HEK293 (cell line): Measurements from ENCODE around the gene ZC3HAV1L.

Experiments
- CTCF ChIA-PET: fragments of 350-600 bp; formaldehyde crosslinking; extraction: SDS; loops from one replicate; lab custom pipeline; 2021; ENCODE audit warnings: antibody characterized with exemption; lab: Yijun Ruan, JAX
- POLR2A ChIA-PET: fragments of 300-600 bp; formaldehyde crosslinking; extraction: SDS; loops from one replicate; lab custom pipeline; 2020; ENCODE audit warnings: antibody characterized with exemption, inconsistent platforms; lab: Yijun Ruan, JAX
- H3K27ac ChIP-seq: fragments of 200-500 bp; sonication (Bioruptor generic); 2 replicates; pipeline ENCODE4 v1.5.1; 2014; ENCODE audit warnings: low read depth, low read length, control low read depth, inconsistent platforms; ENCODE audit errors: extremely low read depth
- H3K36me3 ChIP-seq, 2 experiments: fragments of 200-500 bp in 1 of 2; sonication (Bioruptor generic) in 1 of 2; 1 replicate in 1 of 2; 2 replicates in 1 of 2; pipeline ENCODE4 v1.5.1; 2014 to 2017; ENCODE audit warnings: inconsistent platforms in 2 of 2, low read length in 2 of 2; ENCODE audit not compliant: control insufficient read depth in 2 of 2, insufficient read depth in 1 of 2
- H3K4me1 ChIP-seq: fragments of 200-500 bp; sonication (Bioruptor generic); 2 replicates; pipeline ENCODE4 v1.5.1; 2014; ENCODE audit warnings: mild to moderate bottlenecking, low read length, inconsistent platforms; ENCODE audit not compliant: control insufficient read depth, insufficient read depth
- H3K4me3 ChIP-seq: 2 replicates; pipeline ENCODE4 v1.5.1; 2011; ENCODE audit warnings: low read depth, mild to moderate bottlenecking, control low read depth, low read length, moderate library complexity
- H3K9me3 ChIP-seq: fragments of 200-500 bp; sonication (Bioruptor generic); 2 replicates; pipeline ENCODE4 v1.5.1; 2014; ENCODE audit warnings: low read depth, low read length, inconsistent platforms; ENCODE audit not compliant: control insufficient read depth, insufficient read depth
- ATF2 ChIP-seq: fragments of 450-650 bp; formaldehyde crosslinking; IDR thresholded peaks from 2 replicates; pipeline ENCODE4 v1.5.1; 2016; ENCODE audit warnings: missing biosample characterization, missing genetic modification characterization, low read depth
- KLF8 ChIP-seq: fragments of 450-650 bp; formaldehyde crosslinking; IDR thresholded peaks from 2 replicates; pipeline ENCODE4 v1.5.1; 2016; ENCODE audit warnings: missing biosample characterization, missing genetic modification characterization
- MEIS1 ChIP-seq: sonication (generic); formaldehyde crosslinking; IDR thresholded peaks from 2 replicates; pipeline ENCODE4 v1.8.1; 2022; ENCODE audit warnings: missing genetic modification reagents, mild to moderate bottlenecking, borderline replicate concordance
- OVOL3 ChIP-seq: fragments of 450-650 bp; formaldehyde crosslinking; IDR thresholded peaks from 2 replicates; pipeline ENCODE4 v1.5.1; 2016; ENCODE audit warnings: missing biosample characterization, missing genetic modification characterization
- SCRT1 ChIP-seq: fragments of 450-650 bp; formaldehyde crosslinking; IDR thresholded peaks from 2 replicates; pipeline ENCODE4 v1.5.1; 2016; ENCODE audit warnings: missing biosample characterization, missing genetic modification characterization, borderline replicate concordance
- SP2 ChIP-seq: fragments of 450-650 bp; formaldehyde crosslinking; IDR thresholded peaks from 2 replicates; pipeline ENCODE4 v1.5.1; 2016; ENCODE audit warnings: missing biosample characterization, missing genetic modification characterization
- WT1 ChIP-seq: fragments of 450-650 bp; formaldehyde crosslinking; IDR thresholded peaks from 2 replicates; pipeline ENCODE4 v1.5.1; 2016; ENCODE audit warnings: missing biosample characterization, missing genetic modification characterization
- ZBTB11 ChIP-seq: fragments of 450-650 bp; formaldehyde crosslinking; conservative IDR thresholded peaks from 2 replicates; pipeline ENCODE4 v1.5.1; 2016; ENCODE audit warnings: low read depth, missing biosample characterization, missing genetic modification characterization
- ZBTB48 ChIP-seq: fragments of 450-650 bp; formaldehyde crosslinking; IDR thresholded peaks from 2 replicates; pipeline ENCODE4 v1.5.1; 2016; ENCODE audit warnings: missing biosample characterization, missing genetic modification characterization
- ZNF112 ChIP-seq: fragments of 450-650 bp; formaldehyde crosslinking; IDR thresholded peaks from 2 replicates; pipeline ENCODE4 v1.5.0; 2017; ENCODE audit warnings: missing biosample characterization, missing genetic modification characterization
- ZNF132 ChIP-seq: fragments of 450-650 bp; formaldehyde crosslinking; IDR thresholded peaks from 2 replicates; pipeline ENCODE4 v1.5.1; 2017; ENCODE audit warnings: missing biosample characterization, missing genetic modification characterization, borderline replicate concordance
- ZNF140 ChIP-seq: fragments of 450-650 bp; formaldehyde crosslinking; IDR thresholded peaks from 2 replicates; pipeline ENCODE4 v1.5.1; 2016; ENCODE audit warnings: missing biosample characterization, missing genetic modification characterization
- ZNF169 ChIP-seq: fragments of 450-650 bp; formaldehyde crosslinking; IDR thresholded peaks from 2 replicates; pipeline ENCODE4 v1.5.1; 2016; ENCODE audit warnings: missing biosample characterization, missing genetic modification characterization
- ZNF221 ChIP-seq: fragments of 450-650 bp; formaldehyde crosslinking; IDR thresholded peaks from 2 replicates; pipeline ENCODE4 v1.5.1; 2017; ENCODE audit warnings: missing biosample characterization, missing genetic modification characterization, borderline replicate concordance
- ZNF223 ChIP-seq: fragments of 450-650 bp; formaldehyde crosslinking; IDR thresholded peaks from 2 replicates; pipeline ENCODE4 v1.5.1; 2016; ENCODE audit warnings: missing biosample characterization, missing genetic modification characterization
- ZNF311 ChIP-seq: fragments of 450-650 bp; formaldehyde crosslinking; IDR thresholded peaks from 2 replicates; pipeline ENCODE4 v1.5.1; 2017; ENCODE audit warnings: missing biosample characterization, missing genetic modification characterization, borderline replicate concordance
- ZNF350 ChIP-seq: fragments of 450-650 bp; formaldehyde crosslinking; IDR thresholded peaks from 2 replicates; pipeline ENCODE4 v1.5.0; 2017; ENCODE audit warnings: missing biosample characterization, mild to moderate bottlenecking, missing genetic modification characterization
- ZNF510 ChIP-seq: fragments of 450-650 bp; formaldehyde crosslinking; IDR thresholded peaks from 2 replicates; pipeline ENCODE4 v1.5.1; 2018; ENCODE audit warnings: mild to moderate bottlenecking, missing genetic modification characterization, missing biosample characterization; ENCODE audit not compliant: insufficient replicate concordance
- ZNF558 ChIP-seq: fragments of 450-650 bp; formaldehyde crosslinking; IDR thresholded peaks from 2 replicates; pipeline ENCODE4 v1.5.1; 2016; ENCODE audit warnings: missing biosample characterization, missing genetic modification characterization
- ZNF571 ChIP-seq: fragments of 450-650 bp; formaldehyde crosslinking; IDR thresholded peaks from 2 replicates; pipeline ENCODE4 v1.5.0; 2017; ENCODE audit warnings: missing biosample characterization, missing genetic modification characterization
- ZNF596 ChIP-seq: fragments of 450-650 bp; IDR thresholded peaks from 2 replicates; pipeline ENCODE4 v1.5.0; 2018; ENCODE audit warnings: missing biosample characterization, mild to moderate bottlenecking, missing genetic modification characterization, moderate library complexity
- ZNF624 ChIP-seq: fragments of 450-650 bp; formaldehyde crosslinking; IDR thresholded peaks from 2 replicates; pipeline ENCODE4 v1.5.1; 2017; ENCODE audit warnings: missing biosample characterization, missing genetic modification characterization
- ZNF626 ChIP-seq: fragments of 450-650 bp; sonication (Bioruptor Pico); formaldehyde crosslinking; IDR thresholded peaks from 2 replicates; pipeline ENCODE4 v1.5.1; 2018; ENCODE audit warnings: missing biosample characterization, missing genetic modification characterization, inconsistent platforms
- ZNF747 ChIP-seq: fragments of 450-650 bp; formaldehyde crosslinking; IDR thresholded peaks from 2 replicates; pipeline ENCODE4 v1.5.1; 2016; ENCODE audit warnings: missing biosample characterization, missing genetic modification characterization
- ZNF76 ChIP-seq: fragments of 450-650 bp; formaldehyde crosslinking; IDR thresholded peaks from 2 replicates; pipeline ENCODE4; 2016; ENCODE audit warnings: low read depth, missing biosample characterization, missing genetic modification characterization, borderline replicate concordance
- ZNF776 ChIP-seq: fragments of 450-650 bp; formaldehyde crosslinking; IDR thresholded peaks from 2 replicates; pipeline ENCODE4 v1.5.0; 2017; ENCODE audit warnings: missing biosample characterization, missing genetic modification characterization, borderline replicate concordance
- ZNF785 ChIP-seq: fragments of 450-650 bp; formaldehyde crosslinking; IDR thresholded peaks from 2 replicates; pipeline ENCODE4 v1.5.1; 2016; ENCODE audit warnings: missing biosample characterization, missing genetic modification characterization
- ZNF843 ChIP-seq: fragments of 450-650 bp; formaldehyde crosslinking; IDR thresholded peaks from 2 replicates; pipeline ENCODE4 v1.5.1; 2016; ENCODE audit warnings: missing biosample characterization, missing genetic modification characterization
- ZXDB ChIP-seq: fragments of 450-650 bp; formaldehyde crosslinking; IDR thresholded peaks from 2 replicates; pipeline ENCODE4 v1.5.1; 2016; ENCODE audit warnings: missing biosample characterization, missing genetic modification characterization
- TF ChIP-seq, protein P1 (sequence below): fragments of 450-650 bp; formaldehyde crosslinking; IDR thresholded peaks from 2 replicates; pipeline ENCODE4 v1.5.1; 2016; ENCODE audit warnings: missing biosample characterization, missing genetic modification characterization
- TF ChIP-seq, protein P2 (sequence below): fragments of 450-650 bp; formaldehyde crosslinking; IDR thresholded peaks from 2 replicates; pipeline ENCODE4 v1.5.1; 2016; ENCODE audit warnings: missing biosample characterization, missing genetic modification characterization

ZC3HAV1L gene

DNA sequence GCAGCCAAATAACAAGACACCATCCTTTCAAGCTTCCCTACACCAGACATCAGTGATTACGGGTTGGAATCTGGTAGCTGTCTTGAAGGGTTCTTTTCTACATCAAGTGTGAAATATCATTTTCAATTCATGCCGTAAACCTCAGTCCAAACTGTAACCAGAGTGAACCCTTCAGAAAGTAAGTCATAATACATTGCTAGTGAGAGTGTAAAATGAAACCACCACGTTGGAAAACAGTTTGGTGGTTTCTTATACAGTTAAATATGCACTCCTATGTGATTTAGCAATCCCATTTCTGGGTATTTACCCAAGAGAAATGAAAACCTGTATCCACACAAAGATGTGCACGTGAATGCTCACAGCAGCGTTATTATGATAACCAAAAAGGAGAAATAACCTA is 25.6 kb upstream of the ZC3HAV1L start:
- TF ChIP-seq KLF8 (tag by site-specific recombination) (no peak), ZNF140 (tag by site-specific recombination) (no peak), ZNF747 (tag by site-specific recombination) (no peak), ZXDB (tag by site-specific recombination) (no peak), SP2 (tag by site-specific recombination) (no peak), ZNF510 (tag by site-specific recombination) (no peak), ZNF785 (no peak), ZNF221 (tag by site-specific recombination) (no peak), ZNF776 (no peak), SCRT1 (tag by site-specific recombination) (no peak), ZNF169 (tag by site-specific recombination) (no peak), ZNF132 (no peak), OVOL3 (no peak), ZNF112 (no peak), ZNF76 (tag by site-specific recombination) (no peak), ZNF626 (tag by site-specific recombination) (no peak), ZNF843 (tag by site-specific recombination) (no peak), ZNF624 (tag by site-specific recombination) (no peak)
- TF ChIP-seq, protein P1, sequence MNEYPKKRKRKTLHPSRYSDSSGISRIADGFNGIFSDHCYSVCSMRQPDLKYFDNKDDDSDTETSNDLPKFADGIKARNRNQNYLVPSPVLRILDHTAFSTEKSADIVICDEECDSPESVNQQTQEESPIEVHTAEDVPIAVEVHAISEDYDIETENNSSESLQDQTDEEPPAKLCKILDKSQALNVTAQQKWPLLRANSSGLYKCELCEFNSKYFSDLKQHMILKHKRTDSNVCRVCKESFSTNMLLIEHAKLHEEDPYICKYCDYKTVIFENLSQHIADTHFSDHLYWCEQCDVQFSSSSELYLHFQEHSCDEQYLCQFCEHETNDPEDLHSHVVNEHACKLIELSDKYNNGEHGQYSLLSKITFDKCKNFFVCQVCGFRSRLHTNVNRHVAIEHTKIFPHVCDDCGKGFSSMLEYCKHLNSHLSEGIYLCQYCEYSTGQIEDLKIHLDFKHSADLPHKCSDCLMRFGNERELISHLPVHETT (tag by site-specific recombination), result no peak
- TF ChIP-seq, all 188 proteins: peak for 0
- ChIA-PET CTCF (interaction anchor here (2.8 kb wide), 1 partner anchor 14 kb away, joined by 19 read pairs; no protein-coding TSS in a partner anchor), POLR2A (no interaction called here)
- H3K27ac ChIP-seq, result no peak overlapping the region
- H3K4me1 ChIP-seq, result no peaks in the 10 kb centered on the region
- H3K36me3 ChIP-seq, result peaks cover 8 to 82% of the 10 kb centered on the region in 2 experiments; a peak in 2 of 3 replicates
- H3K9me3 ChIP-seq, result no peaks in the 10 kb centered on the region
- H3K4me3 ChIP-seq, result no peak overlapping the region

DNA sequence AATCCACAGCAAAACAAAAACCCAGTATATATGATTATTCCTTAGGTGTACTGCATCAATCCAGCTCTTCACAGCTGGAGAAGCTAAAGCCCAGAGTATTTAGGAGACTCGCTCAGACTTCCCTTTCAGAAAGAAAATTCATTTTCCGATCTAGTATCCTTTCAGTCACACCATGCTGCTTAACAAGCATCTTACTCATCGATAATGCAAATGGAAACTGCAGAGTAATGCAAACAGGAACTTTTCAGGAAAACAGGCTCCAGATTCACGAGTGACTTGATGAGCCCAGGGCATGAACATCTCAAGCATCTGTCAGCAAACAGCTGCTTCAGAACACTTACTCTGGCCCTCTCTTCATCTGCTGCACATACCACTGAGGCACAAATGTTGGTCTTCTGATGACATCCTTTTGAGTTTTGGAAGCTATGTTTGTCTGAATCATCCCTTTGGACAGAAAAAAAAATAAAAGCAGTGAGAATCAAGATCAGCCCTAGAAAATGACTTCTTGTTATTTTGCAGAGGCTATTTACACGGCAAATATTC is 24.9 kb upstream of the ZC3HAV1L start:
- H3K36me3 ChIP-seq, result peaks cover 8 to 80% of the 10 kb centered on the region in 2 experiments; a peak in 2 of 3 replicates
- ChIA-PET POLR2A (no interaction called here), CTCF (interaction anchor here (2.8 kb wide), 1 partner anchor 14 kb away, joined by 19 read pairs; no protein-coding TSS in a partner anchor)
- H3K4me1 ChIP-seq, result no peaks in the 10 kb centered on the region
- H3K27ac ChIP-seq, result no peak overlapping the region
- no peaks in the 10 kb centered on the region for H3K9me3 ChIP-seq
- H3K4me3 ChIP-seq, result no peak overlapping the region
- TF ChIP-seq, protein P2, sequence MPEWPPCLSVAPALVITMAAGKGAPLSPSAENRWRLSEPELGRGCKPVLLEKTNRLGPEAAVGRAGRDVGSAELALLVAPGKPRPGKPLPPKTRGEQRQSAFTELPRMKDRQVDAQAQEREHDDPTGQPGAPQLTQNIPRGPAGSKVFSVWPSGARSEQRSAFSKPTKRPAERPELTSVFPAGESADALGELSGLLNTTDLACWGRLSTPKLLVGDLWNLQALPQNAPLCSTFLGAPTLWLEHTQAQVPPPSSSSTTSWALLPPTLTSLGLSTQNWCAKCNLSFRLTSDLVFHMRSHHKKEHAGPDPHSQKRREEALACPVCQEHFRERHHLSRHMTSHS, result no peak
- TF ChIP-seq ZNF571 (tag by site-specific recombination) (no peak), ZNF311 (tag by site-specific recombination) (no peak), ZNF350 (no peak), ZNF558 (tag by site-specific recombination) (no peak), ZNF626 (tag by site-specific recombination) (no peak), ZNF223 (tag by site-specific recombination) (no peak), ZBTB11 (no peak), MEIS1 (CRISPR knock-in tag) (no peak), ATF2 (tag by site-specific recombination) (no peak), ZBTB48 (tag by site-specific recombination) (no peak), ZNF596 (no peak), WT1 (tag by site-specific recombination) (no peak)
